Esophagus squamous epithelium (tissue), 5 donors: ENCODE results near the gene APOBEC3C. TPM values are rescaled to one million over a fixed set of nuclear protein-coding genes. Genes with fewer than 3 reads are reported as not detected.

Experiments
- DNase-seq: peaks from one replicate; lab custom pipeline; 2025; lab: John Stamatoyannopoulos, UW
- H3K27ac ChIP-seq, 4 donors: fragments of 200-600 bp; sonication (generic); one replicate each; pipeline ENCODE4 v1.5.1; 2016 to 2019; ENCODE audit warnings: mild to moderate bottlenecking in 1 of 4
- H3K27me3 ChIP-seq, 4 donors: fragments of 200-600 bp; sonication (generic); 1 replicate in 3 of 4; 2 replicates in 1 of 4; pipeline versions ENCODE4 v1.5.1 to v1.6.0; 2017 to 2021; ENCODE audit warnings: antibody characterized with exemption in 1 of 4
- H3K36me3 ChIP-seq, 3 donors: fragments of 200-600 bp; sonication (generic); one replicate each; pipeline ENCODE4 v1.5.1; 2016 to 2019
- H3K4me1 ChIP-seq, 3 donors: fragments of 200-600 bp; sonication (generic); one replicate each; pipeline ENCODE4 v1.5.1; 2017 to 2019
- H3K4me3 ChIP-seq, 4 donors: fragments of 200-600 bp; sonication (generic); 1 replicate in 3 of 4; 2 replicates in 1 of 4; pipeline ENCODE4 v1.5.1; 2016 to 2019; ENCODE audit warnings: mild to moderate bottlenecking in 2 of 4, moderate library complexity in 1 of 4
- H3K9me3 ChIP-seq, 3 donors: fragments of 200-600 bp; sonication (generic); one replicate each; pipeline ENCODE4 v1.5.1; 2016 to 2019
- POLR2A ChIP-seq, 4 donors: fragments of 450-650 bp; IDR thresholded peaks; one replicate each; pipeline ENCODE4 v1.6.1; 2017; ENCODE audit warnings: antibody characterized with exemption in 4 of 4, mild to moderate bottlenecking in 4 of 4, moderate library complexity in 3 of 4
- WGBS, 2 donors: methylation state at CpG; one replicate each; pipeline ENCODE4 v1.1.5; 2018; 5-methylcytosine and 5-hydroxymethylcytosine counted together
- intact Hi-C: fragments of 100-400 bp; cut with DNase I; formaldehyde crosslinking; loops from one replicate; pipeline ENCODE4 v1.15.0; 2022
- total RNA-seq, 4 donors: library from RNA; depleted of rRNA; stranded (reverse); fragments of >200 nt; gene quantifications; one replicate each; pipeline ENCODE4 v1.1.0, GENCODE V29; 2016
- TF ChIP-seq, protein P1 (sequence below), 6 experiments: fragments of 450-650 bp in 4 of 6; fragments of 200-600 bp in 2 of 6; sonication (generic) in 2 of 6; IDR thresholded peaks; one replicate each; pipeline ENCODE4 v1.5.1; 2016 to 2019; ENCODE audit warnings: antibody characterized with exemption in 6 of 6, mild to moderate bottlenecking in 4 of 6, moderate library complexity in 4 of 6
- donor health status: DM: yes; HTN: yes; CAD: no.

The APOBEC3C gene
- 10 to 100 TPM in 1 of 4 donors, 1 to 10 TPM in 3; 7.6 to 20.3 (median 9.0) TPM for total RNA-seq

DNA sequence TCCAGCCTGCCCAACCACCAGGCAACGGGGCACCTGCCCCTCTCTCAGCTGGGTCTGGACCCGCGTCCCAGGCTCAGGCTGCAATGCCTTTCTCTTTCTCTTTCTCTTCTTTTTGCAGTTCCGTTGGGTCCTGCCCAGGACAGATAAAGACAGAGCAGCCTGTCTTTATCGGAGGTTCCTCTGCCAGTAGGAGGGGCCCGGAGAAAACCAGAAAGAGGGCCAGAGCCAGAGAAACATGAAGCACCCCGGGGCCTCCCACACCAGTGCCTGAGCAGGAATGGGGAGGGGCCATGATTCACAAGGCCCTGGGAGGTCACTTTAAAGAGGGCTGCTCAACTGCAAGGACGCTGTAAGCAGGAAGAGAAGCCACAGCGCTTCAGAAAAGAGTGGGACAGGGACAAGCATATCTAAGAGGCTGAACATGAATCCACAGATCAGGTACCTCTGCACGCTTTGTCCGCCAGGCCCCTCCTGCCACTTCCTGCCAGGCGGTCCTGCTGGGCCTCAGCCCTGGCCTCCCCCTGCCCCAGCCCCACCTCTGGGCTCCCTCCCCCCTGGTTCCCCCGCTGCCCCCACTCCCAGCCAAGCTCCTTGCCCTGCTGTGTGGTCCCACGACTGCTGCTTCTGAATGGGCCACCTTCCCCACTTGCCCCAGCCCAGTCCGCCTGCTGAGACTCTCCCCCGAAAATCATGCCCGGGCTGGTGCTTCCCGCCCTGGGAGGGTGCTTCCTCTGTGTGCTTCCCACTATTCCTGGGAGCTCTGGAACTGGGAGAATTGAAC is at the start of gene APOBEC3C:
APOBEC3C (plus strand) TSS at position 316 of the 781 bp plus-strand sequence; CDS start at position 422, 106 bp downstream.
- 0 to 15% methylated on average over 9 of the region's 18 CpGs for WGBS, 2 donors
- intact Hi-C loops = no loop called here
- Histone ChIP-seq H3K9me3 (no peaks in the 10 kb centered on the region), H3K27me3 (no peaks in the 10 kb centered on the region), H3K27ac (peak within 1 kb of the TSS; percentile 89 to 93 (median 92)), H3K4me1 (peaks cover 5 to 43% (median 21%) of the 10 kb centered on the region in 3 donors), H3K4me3 (peak within 1 kb of the TSS; percentile 45 to 64 (median 56)), H3K36me3 (peaks cover 0 to 10% (median 0%) of the 10 kb centered on the region in 3 donors)
- peak; percentile 66 for DNase-seq
- peak in 3 of 4 donors; percentile 48 to 77 (median 66) for TF ChIP-seq POLR2A (IDR thresholded peaks at IDR 0.05)
- TF ChIP-seq, protein P1, sequence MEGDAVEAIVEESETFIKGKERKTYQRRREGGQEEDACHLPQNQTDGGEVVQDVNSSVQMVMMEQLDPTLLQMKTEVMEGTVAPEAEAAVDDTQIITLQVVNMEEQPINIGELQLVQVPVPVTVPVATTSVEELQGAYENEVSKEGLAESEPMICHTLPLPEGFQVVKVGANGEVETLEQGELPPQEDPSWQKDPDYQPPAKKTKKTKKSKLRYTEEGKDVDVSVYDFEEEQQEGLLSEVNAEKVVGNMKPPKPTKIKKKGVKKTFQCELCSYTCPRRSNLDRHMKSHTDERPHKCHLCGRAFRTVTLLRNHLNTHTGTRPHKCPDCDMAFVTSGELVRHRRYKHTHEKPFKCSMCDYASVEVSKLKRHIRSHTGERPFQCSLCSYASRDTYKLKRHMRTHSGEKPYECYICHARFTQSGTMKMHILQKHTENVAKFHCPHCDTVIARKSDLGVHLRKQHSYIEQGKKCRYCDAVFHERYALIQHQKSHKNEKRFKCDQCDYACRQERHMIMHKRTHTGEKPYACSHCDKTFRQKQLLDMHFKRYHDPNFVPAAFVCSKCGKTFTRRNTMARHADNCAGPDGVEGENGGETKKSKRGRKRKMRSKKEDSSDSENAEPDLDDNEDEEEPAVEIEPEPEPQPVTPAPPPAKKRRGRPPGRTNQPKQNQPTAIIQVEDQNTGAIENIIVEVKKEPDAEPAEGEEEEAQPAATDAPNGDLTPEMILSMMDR (IDR thresholded peaks at IDR 0.05) = peak in 3 of 6 experiments; percentile 6 to 22 (median 8)

DNA sequence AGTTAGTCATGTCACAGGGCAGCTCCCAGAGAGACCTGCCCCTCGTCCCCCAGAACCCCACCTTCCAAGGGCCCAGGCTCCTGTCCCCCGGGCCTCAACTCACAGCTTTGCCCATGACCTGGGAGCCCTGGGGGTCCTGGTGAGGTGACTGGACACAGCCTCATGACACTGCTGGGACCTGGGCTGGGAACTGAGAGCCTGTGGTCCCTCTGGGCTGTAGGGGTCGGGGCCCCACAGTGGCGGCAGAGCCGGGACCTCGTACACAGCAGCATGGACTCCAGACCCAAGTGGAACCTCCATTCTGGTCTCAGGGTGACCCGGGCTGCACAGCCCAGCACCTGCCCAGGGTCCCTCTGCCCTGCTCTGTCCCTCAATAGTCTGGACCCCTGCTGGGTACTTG is 49.8 kb upstream of the APOBEC3C start:
- TF ChIP-seq POLR2A (IDR thresholded peaks at IDR 0.05) = no peak
- TF ChIP-seq, protein P1 (IDR thresholded peaks at IDR 0.05) = no peak
- Histone ChIP-seq H3K36me3 (no peaks in the 10 kb centered on the region), H3K9me3 (no peaks in the 10 kb centered on the region), H3K27ac (no peak overlapping the region), H3K4me3 (no peak overlapping the region), H3K4me1 (peaks cover 0 to 18% (median 7%) of the 10 kb centered on the region in 3 donors), H3K27me3 (peaks cover 0 to 18% (median 0%) of the 10 kb centered on the region in 4 donors)
- intact Hi-C loops = no loop called here
- WGBS, 2 donors = 50 to 100% methylated on average over 1 to 2 of the region's 7 CpGs
- no peak for DNase-seq

DNA sequence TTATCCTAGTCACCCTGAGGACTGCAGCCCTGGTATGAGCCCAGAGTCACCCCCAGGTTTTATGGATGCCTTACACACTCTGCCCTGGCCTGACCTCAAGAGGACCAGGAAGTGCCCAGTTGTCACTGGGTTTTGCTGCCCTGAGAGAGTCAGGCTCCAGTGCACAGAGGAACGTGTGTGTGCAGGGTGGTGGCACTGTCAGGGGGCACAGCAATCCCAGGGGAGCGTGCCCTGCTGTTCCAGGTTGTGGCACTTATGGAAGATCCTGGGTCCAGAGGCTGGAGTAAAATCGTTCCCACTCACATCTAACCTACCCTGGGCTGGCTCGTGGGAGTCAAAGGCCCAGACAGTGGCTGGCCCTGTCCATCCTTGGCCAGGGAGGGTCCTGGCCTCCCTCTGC is 49.1 kb upstream of the APOBEC3C start:
- Histone ChIP-seq H3K4me1 (peaks cover 0 to 18% (median 7%) of the 10 kb centered on the region in 3 donors), H3K27ac (no peak overlapping the region), H3K4me3 (no peak overlapping the region), H3K27me3 (peaks cover 0 to 22% (median 0%) of the 10 kb centered on the region in 4 donors), H3K36me3 (no peaks in the 10 kb centered on the region), H3K9me3 (no peaks in the 10 kb centered on the region)
- no peak for DNase-seq
- intact Hi-C loops = no loop called here
- TF ChIP-seq, protein P1 (IDR thresholded peaks at IDR 0.05) = no peak
- no peak for TF ChIP-seq POLR2A (IDR thresholded peaks at IDR 0.05)
- 75% methylated on average over 2 of the region's 4 CpGs; no CpG with 5 or more reads in 1 of the 2 donors for WGBS, 2 donors

DNA sequence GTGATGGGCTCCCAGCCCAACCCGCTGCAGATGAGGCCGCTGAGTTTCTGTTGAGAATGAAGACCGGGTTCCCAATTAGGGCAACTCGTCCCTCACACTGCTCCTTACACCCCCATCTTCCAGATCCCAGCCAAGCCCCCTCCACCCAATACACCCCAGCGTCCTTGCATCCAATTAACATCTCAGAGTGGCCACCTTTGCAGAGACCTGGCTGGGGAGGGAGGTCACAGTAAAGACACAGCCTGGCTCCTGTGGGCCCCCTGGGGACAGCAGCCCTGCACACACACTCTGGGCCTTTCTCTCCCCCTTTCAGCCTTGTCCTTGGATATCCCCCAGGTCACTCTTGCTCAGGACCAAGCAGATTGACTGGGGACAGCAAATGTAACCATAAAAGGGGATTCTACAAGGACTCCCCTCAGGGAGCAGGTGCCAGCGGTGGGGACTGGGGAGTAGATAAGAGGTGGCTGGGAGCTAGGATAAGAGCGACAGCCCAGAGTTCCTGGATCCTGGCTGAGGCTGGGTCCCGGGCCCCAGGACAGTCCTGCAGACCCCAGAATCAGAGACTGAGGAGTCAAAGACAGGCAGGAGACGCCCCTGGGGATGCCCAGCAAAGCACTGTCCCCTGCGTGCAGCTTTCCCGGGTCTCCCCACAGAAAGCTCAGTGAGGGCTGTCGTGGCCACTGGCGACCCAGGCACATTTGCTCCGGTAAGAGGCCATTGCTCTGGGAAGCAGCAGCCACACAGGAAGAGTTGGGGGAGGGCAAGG is 48.3 kb upstream of the APOBEC3C start:
- TF ChIP-seq, protein P1 (IDR thresholded peaks at IDR 0.05) = no peak
- TF ChIP-seq POLR2A (IDR thresholded peaks at IDR 0.05) = no peak
- peaks cover 0 to 18% (median 7%) of the 10 kb centered on the region in 3 donors for H3K4me1 ChIP-seq
- no peak overlapping the region for H3K4me3 ChIP-seq
- H3K27me3 ChIP-seq = peaks cover 0 to 29% (median 0%) of the 10 kb centered on the region in 4 donors
- 69 to 92% methylated on average over 5 to 7 of the region's 14 CpGs for WGBS, 2 donors
- no peaks in the 10 kb centered on the region for H3K9me3 ChIP-seq
- intact Hi-C loops = no loop called here
- H3K27ac ChIP-seq = no peak overlapping the region
- H3K36me3 ChIP-seq = no peaks in the 10 kb centered on the region
- DNase-seq = no peak
